CD4-positive, alpha-beta T cell (primary cell): ENCODE measurements around the gene JARID2. TPM values are rescaled to one million over a fixed set of nuclear protein-coding genes. Genes with fewer than 3 reads are reported as not detected.
A peak's percentile ranks its signal among the peaks of the same experiment; 100 is the strongest.

Source experiments
- ATAC-seq: fragments of 200-7000 bp; cut with Tn5 transposase; one replicate; pipeline ENCODE4 v1.10.0; 2022; ENCODE audit warnings: mild to moderate bottlenecking; ENCODE audit not compliant: poor library complexity
- CTCF ChIA-PET: fragments of 350-600 bp; sonication (Branson Sonifier 250); formaldehyde crosslinking; loops from one replicate; lab custom pipeline; 2021; ENCODE audit warnings: antibody characterized with exemption, inconsistent platforms; lab: Charles Lee
- POLR2A ChIA-PET: fragments of 350-600 bp; sonication (Branson Sonifier 250); formaldehyde crosslinking; loops from one replicate; lab custom pipeline; 2021; ENCODE audit warnings: antibody characterized with exemption, inconsistent platforms; lab: Charles Lee
- DNase-seq, 14 experiments: peaks; one replicate each; pipeline ENCODE4 v3.0.0-alpha.2; 2013 to 2020; ENCODE audit warnings: mixed read lengths in 2 of 14
- H3K27ac ChIP-seq, 2 donors: one replicate each; pipeline versions ENCODE4 v1.5.1 to v1.7.0; 2013; ENCODE audit warnings: low read length in 2 of 2, low read depth in 1 of 2, mild to moderate bottlenecking in 1 of 2
- H3K27me3 ChIP-seq, 2 experiments: 1 replicate in 1 of 2; 2 replicates in 1 of 2; pipeline versions ENCODE4 v1.6.1 to v1.7.0; 2013; ENCODE audit warnings: low read length in 2 of 2, control low read depth in 1 of 2, mild to moderate bottlenecking in 1 of 2, moderate library complexity in 1 of 2; ENCODE audit not compliant: insufficient read depth in 2 of 2, control insufficient read depth in 1 of 2
- H3K36me3 ChIP-seq: one replicate; pipeline ENCODE4 v1.6.1; 2013; ENCODE audit warnings: low read length, control low read depth; ENCODE audit not compliant: insufficient read depth
- H3K4me1 ChIP-seq: one replicate; pipeline ENCODE4 v1.6.1; 2013; ENCODE audit warnings: low read length, control low read depth; ENCODE audit not compliant: insufficient read depth
- H3K4me3 ChIP-seq: one replicate; pipeline ENCODE4 v1.5.1; 2013; ENCODE audit warnings: mild to moderate bottlenecking, low read length, moderate library complexity
- H3K9me3 ChIP-seq, 2 experiments: 1 replicate in 1 of 2; 2 replicates in 1 of 2; pipeline versions ENCODE4 v1.6.1 to v1.7.0; 2013; ENCODE audit warnings: low read length in 2 of 2, mild to moderate bottlenecking in 2 of 2, control low read depth in 1 of 2, moderate library complexity in 1 of 2; ENCODE audit not compliant: control insufficient read depth in 1 of 2, insufficient read depth in 1 of 2
- H3K27ac Mint-ChIP-seq: one replicate; pipeline ENCODE4 v1.8.0; 2020; ENCODE audit warnings: mixed read lengths
- H3K27me3 Mint-ChIP-seq: one replicate; pipeline ENCODE4 v1.8.0; 2021; ENCODE audit warnings: mixed read lengths
- H3K36me3 Mint-ChIP-seq: one replicate; pipeline ENCODE4 v1.8.0; 2021; ENCODE audit warnings: low read depth, mixed read lengths
- H3K4me1 Mint-ChIP-seq: one replicate; pipeline ENCODE4 v1.8.0; 2021; ENCODE audit warnings: low read depth, mixed read lengths
- H3K4me3 Mint-ChIP-seq: one replicate; pipeline ENCODE4 v1.8.0; 2020; ENCODE audit warnings: mild to moderate bottlenecking, mixed read lengths
- H3K9me3 Mint-ChIP-seq: one replicate; pipeline ENCODE4 v1.8.0; 2020; ENCODE audit warnings: mixed read lengths
- CTCF ChIP-seq: fragments of 200-600 bp; IDR thresholded peaks from one replicate; pipeline ENCODE4 v1.8.0; 2022; ENCODE audit warnings: antibody characterized with exemption, mild to moderate bottlenecking
- intact Hi-C, 2 experiments: fragments of 100-400 bp; cut with DNase I in 1 of 2; cut with micrococcal nuclease in 1 of 2; formaldehyde crosslinking; loops; one replicate each; pipeline versions ENCODE4 v1.15.1 to v1.9.0; 2023 to 2025; cut with DNase I, micrococcal nuclease
- total RNA-seq, 174 experiments: library from RNA in 2 of 174; stranded (reverse) in 2 of 174; gene quantifications; one replicate each; pipeline ENCODE4 v1.2.3 and lab custom pipeline; 2021 to 2026

Gene JARID2
- total RNA-seq, 2 experiments from 2014 or later: 32.0 to 33.0 TPM

- Histone ChIP-seq H3K9me3 (no peaks in the 10 kb centered on the region), H3K4me1 (peaks cover 43% of the 10 kb centered on the region), H3K36me3 (no peaks in the 10 kb centered on the region), H3K27me3 (no peaks in the 10 kb centered on the region), H3K4me3 (no peak overlapping the region), H3K27ac (no peak overlapping the region)
- ATAC-seq (no peak), DNase-seq (no peak)
- no peaks in the 10 kb centered on the region for H3K27me3 Mint-ChIP-seq
- POLR2A ChIA-PET: no interaction called here
- no peak for TF ChIP-seq CTCF
- no peaks in the 10 kb centered on the region for H3K9me3 Mint-ChIP-seq
- no peak overlapping the region for H3K27ac Mint-ChIP-seq
- intact Hi-C loops: no loop called here
- H3K4me1 Mint-ChIP-seq: peaks cover 82% of the 10 kb centered on the region
- no peak overlapping the region for H3K4me3 Mint-ChIP-seq
- CTCF ChIA-PET: no interaction called here
- H3K36me3 Mint-ChIP-seq: no peaks in the 10 kb centered on the region
Measured at GRCh38 chr6:15310680-15311079, 64.8 kb downstream of the JARID2 start.

- intact Hi-C loops: no loop called here
- H3K36me3 Mint-ChIP-seq: no peaks in the 10 kb centered on the region
- ChIA-PET POLR2A (no interaction called here), CTCF (interaction anchor here (1.0 kb wide), 1 partner anchor 34 kb away, joined by 3 read pairs; no protein-coding TSS in a partner anchor)
- H3K4me1 Mint-ChIP-seq: peaks cover 93% of the 10 kb centered on the region
- no peak for TF ChIP-seq CTCF
- H3K36me3 ChIP-seq: no peaks in the 10 kb centered on the region
- H3K4me3 Mint-ChIP-seq: peak overlapping the region; percentile 12
- H3K4me3 ChIP-seq: no peak overlapping the region
- DNase-seq (peak in 1 of 14 experiments; percentile 23), ATAC-seq (peak; percentile 64)
- peaks cover 50% of the 10 kb centered on the region for H3K4me1 ChIP-seq
- H3K27ac Mint-ChIP-seq: peak overlapping the region; percentile 22
- no peaks in the 10 kb centered on the region for H3K9me3 ChIP-seq
- no peaks in the 10 kb centered on the region for H3K27me3 Mint-ChIP-seq
- no peak overlapping the region for H3K27ac ChIP-seq
- no peaks in the 10 kb centered on the region for H3K9me3 Mint-ChIP-seq
- no peaks in the 10 kb centered on the region for H3K27me3 ChIP-seq
Measured at GRCh38 chr6:15312500-15312899, 66.6 kb downstream of the JARID2 start.

- TF ChIP-seq CTCF: no peak
- Histone ChIP-seq H3K36me3 (no peaks in the 10 kb centered on the region), H3K4me3 (no peak overlapping the region), H3K27ac (no peak overlapping the region), H3K4me1 (peaks cover 56% of the 10 kb centered on the region), H3K27me3 (no peaks in the 10 kb centered on the region), H3K9me3 (no peaks in the 10 kb centered on the region)
- H3K9me3 Mint-ChIP-seq: no peaks in the 10 kb centered on the region
- ChIA-PET CTCF (no interaction called here), POLR2A (interaction anchor here (1.1 kb wide), 1 partner anchor 19 kb away, joined by 3 read pairs; no protein-coding TSS in a partner anchor)
- H3K27ac Mint-ChIP-seq: peak overlapping the region; percentile 23
- peak overlapping the region; percentile 23 for H3K4me3 Mint-ChIP-seq
- no peak for ATAC-seq
- no peak for DNase-seq
- H3K4me1 Mint-ChIP-seq: peaks cover 93% of the 10 kb centered on the region
- intact Hi-C loops: no loop called here
- no peaks in the 10 kb centered on the region for H3K36me3 Mint-ChIP-seq
- H3K27me3 Mint-ChIP-seq: no peaks in the 10 kb centered on the region
Measured at GRCh38 chr6:15313367-15313766, 67.5 kb downstream of the JARID2 start.
